GDM1 (cell line): Measurements from ENCODE around the gene RPLP1.

Experiments used
- DNase-seq: peaks from one replicate; lab custom pipeline; 2025; lab: John Stamatoyannopoulos, UW

The RPLP1 gene

DNA sequence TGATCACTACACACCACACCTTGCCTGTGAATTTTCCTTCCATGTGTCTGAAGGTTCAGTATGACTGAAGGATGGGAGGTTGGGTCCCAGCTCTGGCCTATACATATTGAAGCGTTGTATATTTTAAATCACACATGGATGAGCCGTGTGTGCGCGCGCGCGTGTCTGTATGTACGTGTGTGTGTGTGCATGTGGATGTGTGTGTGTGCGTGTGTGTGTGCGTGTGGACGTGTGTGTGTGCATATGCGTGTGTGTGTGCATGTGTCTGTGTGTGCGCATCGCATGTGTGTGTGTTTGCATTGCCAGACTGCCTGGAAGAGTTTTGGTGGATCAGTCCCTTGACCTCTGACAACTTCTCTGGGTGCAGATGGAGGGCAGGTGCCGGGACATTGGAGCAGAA lies 45.7 kb downstream of the RPLP1 start:
- DNase-seq: no peak

DNA sequence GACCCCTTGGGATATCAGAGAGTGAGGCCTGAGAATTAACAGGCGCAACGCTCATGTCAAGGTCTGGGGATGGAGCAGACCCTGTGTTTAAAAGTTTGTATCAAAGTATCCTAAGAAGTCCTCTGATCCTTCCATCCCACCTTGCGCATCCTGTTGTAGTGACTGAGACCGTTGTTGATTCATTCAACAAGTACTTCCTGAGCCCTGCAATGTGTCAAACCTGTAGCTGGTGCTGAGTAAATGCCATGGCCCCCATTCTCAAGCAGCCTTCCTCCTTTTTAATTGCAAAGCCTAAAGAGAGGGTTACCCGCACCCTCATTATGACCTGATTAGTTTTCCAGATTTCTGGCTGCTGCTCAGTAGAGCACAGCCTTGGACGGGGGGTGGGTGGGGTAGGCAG lies 46.4 kb downstream of the RPLP1 start:
- DNase-seq: no peak

GRCh38 chr15:69499521-69500211 lies 47.0 kb downstream of the RPLP1 start:
- no peak for DNase-seq

DNA sequence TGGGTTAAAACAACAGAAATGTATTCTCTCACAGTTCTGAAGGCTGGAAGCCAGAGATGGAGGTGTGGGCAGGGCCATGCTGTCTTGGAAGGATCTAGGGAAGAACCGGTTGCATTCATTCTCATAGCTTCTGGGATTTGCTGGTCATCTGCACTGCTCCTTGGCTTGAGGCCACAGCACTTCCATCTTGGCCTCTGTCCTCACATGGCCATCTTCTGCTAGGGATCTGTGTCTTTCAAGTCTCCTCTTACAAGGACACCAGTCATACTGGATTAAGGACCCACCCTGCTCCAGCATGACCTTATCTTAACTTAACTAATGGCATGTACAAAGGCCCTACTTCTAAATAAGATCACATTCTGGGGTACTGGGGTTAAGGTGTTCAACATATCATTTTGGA lies 47.7 kb downstream of the RPLP1 start:
- DNase-seq: no peak

GRCh38 chr15:69501456-69501855 lies 48.8 kb downstream of the RPLP1 start:
- no peak for DNase-seq

DNA sequence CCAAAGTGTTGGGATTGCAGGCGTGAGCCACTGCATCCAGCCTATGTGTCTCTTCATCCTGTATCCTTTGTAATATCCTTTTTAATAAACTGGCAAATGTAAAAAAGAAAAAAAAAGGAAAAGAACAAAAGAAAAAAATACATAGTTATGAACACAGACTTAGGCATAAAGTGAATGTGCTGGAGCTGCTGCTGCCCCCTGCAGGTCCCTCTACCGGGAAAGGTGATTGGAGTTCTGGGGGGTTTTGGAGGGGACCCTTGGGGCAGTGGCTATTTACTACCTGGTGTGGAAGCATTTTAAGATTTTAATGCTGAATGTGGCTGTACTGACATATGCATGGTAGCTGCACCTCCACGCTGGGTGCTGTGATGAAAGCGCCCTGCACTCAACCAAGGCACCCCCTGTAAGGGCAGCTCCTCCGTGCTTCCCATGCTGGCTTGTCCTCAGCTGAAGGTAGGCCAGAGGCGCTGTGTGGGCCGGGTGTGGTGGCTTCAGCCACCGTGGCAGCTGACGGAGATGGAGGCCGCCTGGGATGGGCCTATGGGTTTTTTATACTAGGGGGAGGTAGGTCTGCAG lies 49.9 kb downstream of the RPLP1 start:
- no peak for DNase-seq

DNA sequence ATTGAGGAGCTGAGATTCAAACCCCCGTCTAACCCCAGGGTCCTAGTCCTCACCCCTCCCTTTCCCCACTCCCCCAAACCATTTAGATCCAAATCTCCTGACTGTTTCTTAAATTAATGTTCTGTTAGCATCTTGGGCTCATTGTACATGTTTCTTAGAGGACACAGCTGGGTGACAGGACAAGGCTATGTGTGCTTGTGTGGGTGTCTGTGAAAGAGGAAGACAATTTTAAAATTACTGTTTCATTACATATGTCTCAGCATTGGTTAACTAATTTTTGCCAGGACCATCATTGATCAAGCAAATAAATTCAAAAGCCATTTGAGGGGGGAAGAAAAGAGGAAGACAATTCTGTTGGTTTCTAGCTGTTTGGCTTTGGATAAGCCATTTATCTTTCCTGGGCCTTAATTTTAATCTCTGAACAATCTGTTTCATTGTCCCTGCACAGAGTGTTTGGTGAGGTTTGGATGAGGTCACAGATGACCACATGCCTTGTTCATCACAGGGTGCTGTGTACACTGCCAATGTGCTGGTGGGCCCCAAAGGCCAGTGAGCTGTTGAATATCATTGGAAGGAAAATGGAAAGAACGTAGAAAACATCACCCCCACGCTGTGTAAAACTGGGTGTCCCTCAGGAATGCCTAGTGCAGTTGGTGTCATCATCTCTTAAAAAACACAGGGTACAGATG lies 51.9 kb downstream of the RPLP1 start:
- no peak for DNase-seq
